Central memory CD4-positive, alpha-beta T cell (primary cell): ENCODE data around the gene DCTN3.

Experiments
- DNase-seq: peaks from one replicate; pipeline ENCODE4 v3.0.0; 2022
- total RNA-seq, 3 experiments: gene quantifications; one replicate each; lab custom pipeline; 2026; lab: John Stamatoyannopoulos, UW

The DCTN3 gene
- total RNA-seq, result 19.5 to 24.0 (median 21.2) reads per million in 3 experiments

GRCh38 chr9:34620061-34620994, at the start of gene DCTN3:
Gene DCTN3, minus strand, starts transcription at chr9:34620495. Its CDS starts 31 bp downstream, at chr9:34620464.
- peak; percentile 92 for DNase-seq

DNA sequence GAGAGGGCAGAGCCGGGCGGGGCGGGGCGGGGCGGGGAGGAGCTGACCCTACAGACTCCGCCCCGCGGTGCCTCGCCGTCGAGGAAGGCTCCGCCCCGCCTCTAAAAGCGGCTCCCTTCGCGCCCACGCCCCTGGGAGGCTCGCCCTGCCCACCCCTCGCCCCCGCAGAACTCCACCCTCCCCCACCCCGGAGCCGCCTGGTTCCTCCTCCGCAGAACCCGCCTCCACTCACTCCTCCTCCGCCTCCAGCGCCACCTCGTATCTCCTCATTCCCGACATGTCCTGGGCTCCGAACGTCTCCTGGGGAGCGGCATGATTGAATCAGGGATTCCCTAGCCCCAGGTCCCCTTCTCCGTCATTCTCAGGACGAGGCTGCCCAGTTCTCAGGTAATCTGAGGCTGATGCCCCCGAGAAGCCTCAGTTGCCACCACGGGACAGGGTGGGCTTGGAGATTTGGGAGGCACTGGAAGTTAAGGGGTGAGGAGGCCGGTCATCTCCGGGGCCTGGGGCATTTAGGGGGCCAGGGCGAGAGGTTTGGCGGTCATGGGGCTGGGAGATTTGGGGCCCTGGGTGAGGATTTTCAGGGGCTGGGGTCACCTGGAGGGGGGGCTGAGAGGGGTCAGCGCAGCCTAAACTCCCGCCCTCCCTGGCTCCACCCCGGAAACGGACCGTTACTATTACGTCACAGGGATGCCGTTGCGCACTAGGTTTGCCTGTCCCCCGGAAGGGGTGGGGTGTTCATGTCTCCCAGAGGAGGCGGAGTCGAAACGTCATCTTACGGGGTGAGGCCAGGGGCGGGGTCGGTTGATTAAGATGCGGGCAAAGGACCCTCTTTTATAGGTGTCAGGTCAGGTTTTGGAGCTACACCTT, 45.3 kb upstream of the DCTN3 start:
- DNase-seq, result peak; percentile 88

DNA sequence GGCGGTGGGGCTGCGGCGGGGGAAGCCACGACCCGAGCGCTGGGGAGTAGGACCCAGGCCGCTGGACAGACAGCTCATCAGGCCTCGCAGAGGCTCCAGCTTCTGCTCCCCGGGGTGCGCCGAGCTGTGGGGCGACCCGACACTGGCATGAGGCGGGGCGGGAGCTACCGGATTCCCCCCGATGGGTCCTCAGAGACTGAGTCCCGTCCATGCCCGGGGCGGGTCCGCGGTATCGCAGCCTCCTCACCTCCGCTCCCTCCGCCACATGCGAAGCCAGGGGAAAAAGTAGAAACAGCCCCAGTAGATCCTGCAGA, 44.7 kb upstream of the DCTN3 start:
- DNase-seq, result no peak

GRCh38 chr9:34664281-34665066, 44.2 kb upstream of the DCTN3 start:
- DNase-seq, result peak; percentile 66

GRCh38 chr9:34663303-34663605, 43.0 kb upstream of the DCTN3 start:
- DNase-seq, result peak; percentile 72

GRCh38 chr9:34662526-34663302, 42.4 kb upstream of the DCTN3 start, which contains the start of gene CCL27:
Gene CCL27, minus strand, starts transcription at chr9:34662657. Its CDS starts 24 bp downstream, at chr9:34662633.
- no peak for DNase-seq

DNA sequence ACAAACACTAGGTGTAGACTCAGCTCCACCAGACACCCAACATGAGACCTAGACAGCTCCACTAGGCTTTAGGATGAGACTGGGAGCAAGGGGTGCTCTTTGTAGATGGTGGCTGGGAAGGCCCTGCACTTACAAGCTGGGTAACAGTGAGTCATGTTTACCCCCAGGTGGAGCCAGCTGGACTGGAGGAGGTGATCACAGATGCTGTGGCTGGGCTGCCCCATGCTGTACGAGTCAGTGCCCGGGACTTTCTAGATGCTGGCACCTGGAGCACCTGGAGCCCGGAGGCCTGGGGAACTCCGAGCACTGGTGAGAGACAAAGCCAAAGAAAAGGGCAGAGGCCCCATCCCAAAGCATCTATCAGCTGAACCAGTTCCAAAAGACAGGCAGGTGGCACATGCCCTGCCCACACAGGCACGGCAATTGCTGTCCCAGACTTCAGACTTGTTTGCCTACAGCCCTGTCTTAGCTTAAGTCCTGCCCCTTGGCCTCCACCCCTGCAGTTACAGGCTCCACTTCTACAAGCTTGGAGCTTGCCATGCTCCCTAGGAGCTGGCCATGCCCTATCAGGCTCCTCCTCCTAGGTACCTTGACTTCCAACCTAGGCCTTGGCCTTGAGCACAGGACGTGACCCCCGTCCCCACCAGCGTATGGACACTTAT, 39.4 kb upstream of the DCTN3 start:
- DNase-seq, result no peak

DNA sequence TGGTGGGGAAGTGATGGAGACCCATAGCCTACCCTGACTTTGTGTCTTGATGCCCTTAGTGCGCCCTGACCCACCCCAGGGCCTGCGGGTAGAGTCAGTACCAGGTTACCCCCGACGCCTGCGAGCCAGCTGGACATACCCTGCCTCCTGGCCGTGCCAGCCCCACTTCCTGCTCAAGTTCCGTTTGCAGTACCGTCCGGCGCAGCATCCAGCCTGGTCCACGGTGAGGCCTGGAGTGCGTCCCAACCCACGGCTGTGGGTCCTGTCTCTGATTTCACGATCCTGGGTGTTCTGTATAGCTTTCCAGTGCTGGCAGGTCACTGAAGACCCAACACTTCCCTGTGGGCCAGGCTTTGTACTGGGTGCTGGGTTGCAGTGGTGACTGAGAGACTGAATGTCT, 38.2 kb upstream of the DCTN3 start:
- no peak for DNase-seq

DNA sequence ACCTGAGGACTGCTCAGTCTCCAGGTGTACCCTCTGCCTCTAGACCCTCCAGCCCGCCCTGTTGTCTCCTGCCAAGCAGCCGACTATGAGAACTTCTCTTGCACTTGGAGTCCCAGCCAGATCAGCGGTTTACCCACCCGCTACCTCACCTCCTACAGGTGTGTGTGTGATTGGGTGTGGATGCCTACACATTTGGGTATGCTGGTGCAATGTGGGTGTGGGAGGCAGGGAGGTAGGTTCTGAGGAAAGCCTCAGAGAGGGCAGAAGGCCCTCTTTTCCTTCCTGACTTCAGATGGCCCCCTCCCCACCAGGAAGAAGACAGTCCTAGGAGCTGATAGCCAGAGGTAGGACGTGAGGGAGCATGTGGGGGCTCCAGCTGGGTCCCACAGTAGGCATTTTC, 36.7 kb upstream of the DCTN3 start:
- DNase-seq, result no peak

DNA sequence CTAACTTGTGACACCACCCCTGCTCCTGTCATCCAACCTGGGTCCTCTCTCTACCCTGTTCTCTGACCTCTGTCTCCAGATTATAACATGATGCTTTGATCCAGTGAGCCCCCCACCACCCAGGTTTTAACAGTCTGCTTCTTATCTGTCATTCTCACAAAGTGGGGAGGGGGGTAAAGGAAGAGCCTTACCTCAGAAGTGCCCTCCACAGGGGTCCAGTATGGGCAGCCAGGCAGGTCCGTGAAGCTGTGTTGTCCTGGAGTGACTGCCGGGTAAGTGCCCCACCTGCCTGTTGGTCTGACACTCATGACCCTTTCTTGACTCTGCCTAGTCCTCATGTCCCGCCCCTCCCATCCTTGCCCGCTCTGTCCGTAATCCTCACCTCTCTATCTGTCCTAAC, 35.1 kb upstream of the DCTN3 start:
- no peak for DNase-seq

DNA sequence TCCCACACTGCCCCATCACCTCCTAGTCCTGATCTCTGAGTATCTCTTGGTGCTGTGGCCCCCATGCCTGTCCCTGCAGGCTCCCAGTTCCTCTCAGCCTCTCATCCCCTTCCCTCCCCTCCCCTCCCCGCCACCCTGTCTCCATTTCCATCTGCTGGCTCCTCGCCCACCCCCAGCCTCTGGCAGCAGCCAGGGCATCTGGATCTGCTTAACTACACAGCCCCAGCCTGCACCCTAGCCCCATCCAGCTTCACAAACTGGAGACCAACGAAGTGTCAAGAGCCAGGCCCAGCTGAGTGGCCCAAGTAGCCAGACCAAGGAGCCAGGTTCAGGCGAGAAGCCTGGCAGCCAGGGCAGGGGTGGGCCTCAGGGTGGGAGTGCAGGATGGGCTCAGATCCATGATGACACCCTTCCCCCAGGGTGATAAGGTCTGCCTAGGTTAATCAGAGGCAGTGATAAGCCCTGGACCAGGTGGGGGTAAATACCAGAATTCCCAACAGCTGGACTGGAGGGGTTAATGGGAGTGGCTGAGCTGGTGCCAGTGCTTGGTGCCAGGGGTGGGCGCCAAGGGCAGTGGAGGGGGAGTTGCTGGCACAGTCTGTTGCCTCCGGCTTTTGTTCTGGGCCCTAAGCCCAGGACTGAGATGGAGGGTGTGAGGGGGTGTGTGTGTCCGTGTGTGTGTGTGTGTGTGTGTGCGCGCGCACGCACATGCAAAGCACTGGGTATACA, 34.2 kb upstream of the DCTN3 start:
- DNase-seq, result no peak

GRCh38 chr9:34653151-34654072, 33.1 kb upstream of the DCTN3 start:
- DNase-seq, result no peak

- no peak for DNase-seq
Observed at GRCh38 chr9:34652602-34653000, 32.3 kb upstream of the DCTN3 start.

GRCh38 chr9:34651876-34652601, 31.7 kb upstream of the DCTN3 start, which contains the start of gene IL11RA:
Gene IL11RA, plus strand, starts transcription at chr9:34652185. Its CDS starts 3,033 bp downstream, at chr9:34655218.
- DNase-seq, result no peak

DNA sequence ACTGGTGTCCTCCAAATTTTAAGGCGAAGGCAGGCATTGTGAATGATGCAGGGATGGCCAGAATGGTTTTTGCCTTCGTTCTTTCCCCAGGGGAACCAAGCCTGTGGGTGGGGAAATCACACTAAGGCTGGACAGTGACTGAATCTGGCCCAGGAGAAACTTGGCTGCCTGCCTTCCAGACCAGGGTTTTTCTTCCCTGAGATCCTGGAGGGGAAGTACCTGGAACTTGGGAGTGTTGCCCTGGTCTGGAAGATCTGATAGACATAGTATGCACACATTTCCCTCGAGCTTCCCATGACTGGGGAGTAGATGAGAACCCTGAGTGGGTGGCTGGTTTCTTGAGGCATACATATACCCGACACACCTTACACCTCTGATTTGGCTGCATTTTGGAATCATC, 31.0 kb upstream of the DCTN3 start:
- no peak for DNase-seq

DNA sequence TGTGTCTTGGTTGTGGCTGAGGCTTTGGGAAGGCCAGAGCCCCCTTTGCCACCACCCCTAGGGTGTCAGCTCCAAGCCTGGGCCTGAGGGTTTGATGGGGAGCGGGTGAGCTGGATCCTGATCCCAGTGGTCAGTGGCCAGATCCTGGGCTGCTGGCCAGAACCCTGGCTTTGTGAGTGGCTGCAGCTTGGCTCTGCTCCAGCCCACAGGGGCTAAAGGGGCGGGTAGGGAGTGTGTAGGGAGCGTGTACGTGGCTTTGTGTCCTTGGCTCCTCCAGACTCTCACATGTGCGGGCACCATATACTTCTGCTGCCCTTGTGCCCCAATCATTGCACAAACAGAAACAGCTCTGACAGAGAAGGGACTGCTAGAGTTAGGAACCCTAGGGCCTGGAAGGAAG, 30.5 kb upstream of the DCTN3 start:
- no peak for DNase-seq

DNA sequence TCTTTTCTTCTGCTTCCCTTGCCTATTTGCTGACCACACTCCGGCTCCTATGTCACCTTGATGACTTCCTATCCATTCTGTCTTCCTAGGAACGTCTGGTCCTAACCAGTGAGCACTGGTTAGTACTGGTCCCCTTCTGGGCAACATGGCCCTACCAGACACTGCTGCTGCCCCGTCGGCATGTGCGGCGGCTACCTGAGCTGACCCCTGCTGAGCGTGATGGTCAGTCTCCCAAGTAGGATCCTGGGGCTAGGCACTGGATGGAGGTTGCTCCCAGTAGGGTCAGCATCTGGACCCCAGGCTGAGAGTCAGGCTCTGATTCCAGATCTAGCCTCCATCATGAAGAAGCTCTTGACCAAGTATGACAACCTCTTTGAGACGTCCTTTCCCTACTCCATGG, 28.4 kb upstream of the DCTN3 start:
- no peak for DNase-seq

DNA sequence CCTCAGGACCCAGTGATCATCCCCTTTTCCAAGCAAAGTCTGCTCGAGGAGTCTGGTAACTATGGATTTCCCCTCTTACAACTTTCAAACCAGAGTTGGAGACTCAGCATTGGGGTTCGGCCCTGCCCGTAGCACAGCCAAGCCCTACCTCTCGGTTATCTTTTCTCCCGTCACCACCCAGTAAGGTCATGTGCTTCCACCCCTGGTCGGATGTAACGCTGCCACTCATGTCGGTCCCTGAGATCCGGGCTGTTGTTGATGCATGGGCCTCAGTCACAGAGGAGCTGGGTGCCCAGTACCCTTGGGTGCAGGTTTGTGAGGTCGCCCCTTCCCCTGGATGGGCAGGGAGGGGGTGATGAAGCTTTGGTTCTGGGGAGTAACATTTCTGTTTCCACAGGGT, 27.4 kb upstream of the DCTN3 start:
- DNase-seq, result no peak

GRCh38 chr9:34647084-34647403, 26.7 kb upstream of the DCTN3 start:
- DNase-seq, result no peak
